Esophagus squamous epithelium (tissue), 4 donors: ENCODE results near the gene TLE1.

Experiments used
- CTCF ChIP-seq, 6 experiments: fragments of 450-650 bp in 4 of 6; fragments of 200-600 bp in 2 of 6; sonication (generic) in 2 of 6; IDR thresholded peaks; one replicate each; pipeline ENCODE4 v1.5.1; 2016 to 2019; ENCODE audit warnings: antibody characterized with exemption in 6 of 6, mild to moderate bottlenecking in 4 of 6, moderate library complexity in 4 of 6
- POLR2A ChIP-seq, 4 donors: fragments of 450-650 bp; IDR thresholded peaks; one replicate each; pipeline ENCODE4 v1.6.1; 2017; ENCODE audit warnings: antibody characterized with exemption in 4 of 4, mild to moderate bottlenecking in 4 of 4, moderate library complexity in 3 of 4

- TF ChIP-seq CTCF (IDR thresholded peaks at IDR 0.05) (peak in 2 of 6 experiments; percentile 26 to 31), POLR2A (IDR thresholded peaks at IDR 0.05) (no peak)
Measured at GRCh38 chr9:81685763-81686613, 3.4 kb downstream of the TLE1 start.
